H9 (cell line): ENCODE data around the gene FERMT1. TPM values are rescaled to one million over a fixed set of nuclear protein-coding genes. Genes with fewer than 3 reads are reported as not detected.
"Not testable (repeated sequence)": the region's sequence is repeated elsewhere in the genome, so short reads cannot be mapped to it uniquely, and the experiment has no call there.

ENCODE experiments used
- DNase-seq: peaks from one replicate; pipeline ENCODE4 v3.0.0-alpha.2; 2017
- H2AFZ ChIP-seq: one replicate; pipeline ENCODE4 v1.6.1; 2013; ENCODE audit warnings: mild to moderate bottlenecking, low read length, control low read depth, moderate library complexity
- H2AK5ac ChIP-seq: 2 replicates; pipeline ENCODE4 v1.6.1; 2013; ENCODE audit warnings: low read length, control low read depth, mixed read lengths; ENCODE audit not compliant: insufficient read length
- H2BK120ac ChIP-seq: one replicate; pipeline ENCODE4 v1.6.1; 2013; ENCODE audit warnings: low read depth, mild to moderate bottlenecking, low read length, control low read depth, inconsistent platforms; ENCODE audit not compliant: poor library complexity, severe bottlenecking
- H2BK12ac ChIP-seq: 2 replicates; pipeline ENCODE4 v1.6.1; 2013; ENCODE audit warnings: low read length, control low read depth, mixed read lengths, low read depth; ENCODE audit not compliant: insufficient read length
- H2BK15ac ChIP-seq: 2 replicates; pipeline ENCODE4 v1.6.1; 2013; ENCODE audit warnings: low read depth, low read length, control low read depth
- H2BK20ac ChIP-seq: one replicate; pipeline ENCODE4 v1.6.1; 2013; ENCODE audit warnings: low read depth, mild to moderate bottlenecking, low read length, control low read depth, inconsistent platforms; ENCODE audit not compliant: poor library complexity, severe bottlenecking
- H2BK5ac ChIP-seq: 2 replicates; pipeline ENCODE4 v1.6.1; 2013; ENCODE audit warnings: low read length, control low read depth, mixed read lengths; ENCODE audit not compliant: insufficient read length
- H3K14ac ChIP-seq: 2 replicates; pipeline ENCODE4 v1.6.1; 2013; ENCODE audit warnings: low read length, control low read depth; ENCODE audit not compliant: insufficient read depth
- H3K18ac ChIP-seq: 2 replicates; pipeline ENCODE4 v1.6.1; 2013; ENCODE audit warnings: low read depth, mild to moderate bottlenecking, mixed read lengths, low read length, control low read depth; ENCODE audit not compliant: insufficient read length
- H3K23ac ChIP-seq: 2 replicates; pipeline ENCODE4 v1.6.1; 2013; ENCODE audit warnings: low read length, control low read depth, mixed read lengths, low read depth; ENCODE audit not compliant: insufficient read length
- H3K23me2 ChIP-seq: 2 replicates; pipeline ENCODE4 v1.6.1; 2013; ENCODE audit warnings: low read depth, mild to moderate bottlenecking, mixed read lengths, low read length, control low read depth; ENCODE audit not compliant: insufficient read length, poor library complexity, severe bottlenecking
- H3K27ac ChIP-seq: 2 replicates; pipeline ENCODE4 v1.5.1; 2013; ENCODE audit warnings: low read length, control low read depth, mixed read lengths, low read depth; ENCODE audit not compliant: insufficient read length
- H3K27me3 ChIP-seq: 2 replicates; pipeline ENCODE4 v1.6.1; 2013; ENCODE audit warnings: low read length, control low read depth, inconsistent platforms; ENCODE audit not compliant: insufficient read depth
- H3K4ac ChIP-seq: 2 replicates; pipeline ENCODE4 v1.6.1; 2013; ENCODE audit warnings: low read depth, mild to moderate bottlenecking, control low read depth, inconsistent platforms, low read length, moderate library complexity
- H3K4me1 ChIP-seq: 2 replicates; pipeline ENCODE4 v1.6.1; 2013; ENCODE audit warnings: low read length, control low read depth, inconsistent platforms; ENCODE audit not compliant: insufficient read depth
- H3K4me2 ChIP-seq: 2 replicates; pipeline ENCODE4 v1.6.1; 2013; ENCODE audit warnings: low read length, control low read depth, mixed read lengths; ENCODE audit not compliant: insufficient read length, insufficient read depth
- H3K56ac ChIP-seq: 2 replicates; pipeline ENCODE4 v1.6.1; 2013; ENCODE audit warnings: low read depth, mild to moderate bottlenecking, mixed read lengths, low read length, control low read depth; ENCODE audit not compliant: insufficient read length
- H3K79me1 ChIP-seq: 2 replicates; pipeline ENCODE4 v1.6.1; 2013; ENCODE audit warnings: low read depth, mild to moderate bottlenecking, moderate library complexity, low read length, control low read depth, inconsistent platforms; ENCODE audit not compliant: insufficient read depth, poor library complexity, severe bottlenecking
- H3K79me2 ChIP-seq: 2 replicates; pipeline ENCODE4 v1.6.1; 2013; ENCODE audit warnings: low read length, control low read depth, inconsistent platforms; ENCODE audit not compliant: insufficient read depth
- H3K9ac ChIP-seq: 2 replicates; pipeline ENCODE4 v1.6.1; 2013; ENCODE audit warnings: low read length, control low read depth, mixed read lengths; ENCODE audit not compliant: insufficient read length; ENCODE audit errors: extremely low read depth
- H3K9me3 ChIP-seq: one replicate; pipeline ENCODE4 v1.6.1; 2013; ENCODE audit warnings: low read depth, low read length, inconsistent platforms; ENCODE audit not compliant: control insufficient read depth
- H3T11ph ChIP-seq: one replicate; pipeline ENCODE4 v1.6.1; 2013; ENCODE audit warnings: mild to moderate bottlenecking, low read length, control low read depth, inconsistent platforms
- H4K20me1 ChIP-seq: one replicate; pipeline ENCODE4 v1.6.1; 2013; ENCODE audit not compliant: control insufficient read depth, insufficient read length, insufficient read depth
- H4K5ac ChIP-seq: 2 replicates; pipeline ENCODE4 v1.6.1; 2013; ENCODE audit warnings: low read depth, mild to moderate bottlenecking, mixed read lengths, low read length, control low read depth; ENCODE audit not compliant: insufficient read length
- H4K8ac ChIP-seq: replicated peaks from 2 replicates; pipeline ENCODE4 v1.6.1; 2013; ENCODE audit warnings: low read length, control low read depth, mixed read lengths, low read depth; ENCODE audit not compliant: insufficient read length
- H4K91ac ChIP-seq: 2 replicates; pipeline ENCODE4 v1.6.1; 2013; ENCODE audit warnings: low read depth, mild to moderate bottlenecking, moderate library complexity, mixed read lengths, low read length, control low read depth; ENCODE audit not compliant: insufficient read length
- H3K27ac Mint-ChIP-seq, 3 experiments: 2 replicates in 2 of 3; 3 replicates in 1 of 3; pipeline ENCODE4 v1.8.0; 2020 to 2021; ENCODE audit warnings: mixed read lengths in 3 of 3, mild to moderate bottlenecking in 1 of 3, moderate library complexity in 1 of 3
- H3K27me3 Mint-ChIP-seq: 2 replicates; pipeline ENCODE4 v1.8.0; 2021; ENCODE audit warnings: low read depth, mild to moderate bottlenecking, moderate library complexity, mixed read lengths
- H3K36me3 Mint-ChIP-seq, 3 experiments: 2 replicates in 2 of 3; 3 replicates in 1 of 3; pipeline ENCODE4 v1.8.0; 2020 to 2021; ENCODE audit warnings: low read depth in 3 of 3, mixed read lengths in 3 of 3; ENCODE audit not compliant: insufficient read depth in 1 of 3
- H3K4me1 Mint-ChIP-seq, 2 experiments: 2 replicates each; pipeline ENCODE4 v1.8.0; 2020; ENCODE audit warnings: mixed read lengths in 2 of 2
- H3K4me3 Mint-ChIP-seq, 2 experiments: 2 replicates in 1 of 2; 3 replicates in 1 of 2; pipeline ENCODE4 v1.8.0; 2020 to 2021; ENCODE audit warnings: mild to moderate bottlenecking in 2 of 2, mixed read lengths in 2 of 2, moderate library complexity in 1 of 2
- H3K9me3 Mint-ChIP-seq, 2 experiments: 2 replicates in 1 of 2; 3 replicates in 1 of 2; pipeline ENCODE4 v1.8.0; 2020; ENCODE audit warnings: mild to moderate bottlenecking in 2 of 2, mixed read lengths in 2 of 2, moderate library complexity in 1 of 2
- WGBS: extraction: QIAGEN DNeasy Blood & Tissue Kit; methylation state at CpG from one replicate; pipeline ENCODE4 v1.1.7; 2013; ENCODE audit warnings: missing lambda C conversion rate, low lambda C conversion rate, mixed read lengths; ENCODE audit not compliant: insufficient read length; ENCODE audit errors: extremely low coverage; 5-methylcytosine and 5-hydroxymethylcytosine counted together
- total RNA-seq: library from RNA; stranded (reverse); gene quantifications from 2 replicates; pipeline ENCODE4 v1.2.1, GENCODE V29; 2021
- TF ChIP-seq, protein P1 (sequence below): fragments of 200-600 bp; sonication (generic); conservative IDR thresholded peaks from 3 replicates; pipeline ENCODE4 v1.8.0; 2021; ENCODE audit warnings: antibody characterized with exemption, mild to moderate bottlenecking

FERMT1 gene
- total RNA-seq, 1 experiment from 2014 or later: 9.6 TPM

DNA sequence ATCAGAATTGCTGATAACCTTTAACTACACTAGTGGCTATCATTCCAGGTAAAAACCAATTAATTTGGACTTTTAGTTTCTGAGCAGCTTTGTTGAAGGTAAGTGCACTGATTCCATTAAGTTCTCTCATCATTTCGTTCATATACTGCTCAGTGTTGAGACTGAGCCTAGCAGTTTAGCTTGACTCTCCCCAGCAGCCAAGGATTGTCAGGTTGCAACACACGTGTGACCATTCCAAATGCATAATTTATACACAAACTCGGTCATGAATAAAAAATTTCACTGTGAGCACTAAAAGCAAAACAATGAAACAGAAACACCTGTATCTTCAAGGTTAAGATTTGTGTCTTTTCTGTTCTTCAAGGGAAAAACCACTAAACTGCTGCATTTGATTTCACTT is 8.9 kb downstream of the FERMT1 start:
- Histone ChIP-seq H3K79me1 (no peaks in the 10 kb centered on the region), H3K4me2 (no peak overlapping the region), H2BK120ac (no peak overlapping the region), H3K23ac (no peak overlapping the region), H2AFZ (no peak overlapping the region), H3K27me3 (no peaks in the 10 kb centered on the region), H3K9ac (no peak overlapping the region), H4K20me1 (no peaks in the 10 kb centered on the region), H2AK5ac (no peak overlapping the region), H3K23me2 (no peaks in the 10 kb centered on the region), H3K4me1 (no peaks in the 10 kb centered on the region), H4K5ac (no peak overlapping the region), H3K27ac (no peak overlapping the region), H3T11ph (no peak overlapping the region), H3K56ac (no peak overlapping the region), H2BK15ac (no peak overlapping the region), H3K79me2 (no peaks in the 10 kb centered on the region), H4K8ac (no peak overlapping the region), H3K18ac (no peak overlapping the region), H3K9me3 (peaks cover 22% of the 10 kb centered on the region), H3K4ac (no peak overlapping the region), H2BK5ac (no peak overlapping the region), H2BK12ac (no peak overlapping the region), H4K91ac (no peak overlapping the region), H3K14ac (no peak overlapping the region), H2BK20ac (no peak overlapping the region)
- Mint-ChIP-seq H3K9me3 (peaks cover 26 to 27% of the 10 kb centered on the region in 2 experiments), H3K36me3 (peaks cover 75 to 81% (median 79%) of the 10 kb centered on the region in 3 experiments), H3K4me1 (peaks cover 0 to 3% of the 10 kb centered on the region in 2 experiments; a peak in 1 of 4 replicates), H3K27me3 (no peaks in the 10 kb centered on the region), H3K27ac (no peak overlapping the region), H3K4me3 (no peak overlapping the region)
- DNase-seq: no peak
- TF ChIP-seq, protein P1, sequence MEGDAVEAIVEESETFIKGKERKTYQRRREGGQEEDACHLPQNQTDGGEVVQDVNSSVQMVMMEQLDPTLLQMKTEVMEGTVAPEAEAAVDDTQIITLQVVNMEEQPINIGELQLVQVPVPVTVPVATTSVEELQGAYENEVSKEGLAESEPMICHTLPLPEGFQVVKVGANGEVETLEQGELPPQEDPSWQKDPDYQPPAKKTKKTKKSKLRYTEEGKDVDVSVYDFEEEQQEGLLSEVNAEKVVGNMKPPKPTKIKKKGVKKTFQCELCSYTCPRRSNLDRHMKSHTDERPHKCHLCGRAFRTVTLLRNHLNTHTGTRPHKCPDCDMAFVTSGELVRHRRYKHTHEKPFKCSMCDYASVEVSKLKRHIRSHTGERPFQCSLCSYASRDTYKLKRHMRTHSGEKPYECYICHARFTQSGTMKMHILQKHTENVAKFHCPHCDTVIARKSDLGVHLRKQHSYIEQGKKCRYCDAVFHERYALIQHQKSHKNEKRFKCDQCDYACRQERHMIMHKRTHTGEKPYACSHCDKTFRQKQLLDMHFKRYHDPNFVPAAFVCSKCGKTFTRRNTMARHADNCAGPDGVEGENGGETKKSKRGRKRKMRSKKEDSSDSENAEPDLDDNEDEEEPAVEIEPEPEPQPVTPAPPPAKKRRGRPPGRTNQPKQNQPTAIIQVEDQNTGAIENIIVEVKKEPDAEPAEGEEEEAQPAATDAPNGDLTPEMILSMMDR: no peak
- no CpG with 5 or more reads among the region's 3 CpGs for WGBS

GRCh38 chr20:6112965-6113364 is 9.9 kb downstream of the FERMT1 start:
- H3K36me3 Mint-ChIP-seq: peaks cover 67 to 75% (median 72%) of the 10 kb centered on the region in 3 experiments
- not testable (repeated sequence) for H3T11ph ChIP-seq, H3K18ac ChIP-seq, H3K9ac ChIP-seq, H3K27ac Mint-ChIP-seq, H3K27me3 Mint-ChIP-seq, DNase-seq, H3K79me2 ChIP-seq, H3K79me1 ChIP-seq, H3K23ac ChIP-seq, H3K4me1 Mint-ChIP-seq, H4K91ac ChIP-seq, H3K4me3 Mint-ChIP-seq, H2BK5ac ChIP-seq, H3K27me3 ChIP-seq, H2AFZ ChIP-seq, H4K20me1 ChIP-seq, H2AK5ac ChIP-seq, H3K23me2 ChIP-seq, H3K56ac ChIP-seq, H2BK15ac ChIP-seq, H4K5ac ChIP-seq, H2BK12ac ChIP-seq, H4K8ac ChIP-seq, H3K14ac ChIP-seq, H3K27ac ChIP-seq, H3K4me2 ChIP-seq, H2BK120ac ChIP-seq, H3K4ac ChIP-seq, H3K4me1 ChIP-seq, H2BK20ac ChIP-seq
- H3K9me3 ChIP-seq: peaks cover 22% of the 10 kb centered on the region
- peaks cover 26 to 27% of the 10 kb centered on the region in 2 experiments for H3K9me3 Mint-ChIP-seq
- no CpG with 5 or more reads among the region's 2 CpGs for WGBS
